Measurements from ENCODE around the gene PRICKLE2.

Gene PRICKLE2

DNA sequence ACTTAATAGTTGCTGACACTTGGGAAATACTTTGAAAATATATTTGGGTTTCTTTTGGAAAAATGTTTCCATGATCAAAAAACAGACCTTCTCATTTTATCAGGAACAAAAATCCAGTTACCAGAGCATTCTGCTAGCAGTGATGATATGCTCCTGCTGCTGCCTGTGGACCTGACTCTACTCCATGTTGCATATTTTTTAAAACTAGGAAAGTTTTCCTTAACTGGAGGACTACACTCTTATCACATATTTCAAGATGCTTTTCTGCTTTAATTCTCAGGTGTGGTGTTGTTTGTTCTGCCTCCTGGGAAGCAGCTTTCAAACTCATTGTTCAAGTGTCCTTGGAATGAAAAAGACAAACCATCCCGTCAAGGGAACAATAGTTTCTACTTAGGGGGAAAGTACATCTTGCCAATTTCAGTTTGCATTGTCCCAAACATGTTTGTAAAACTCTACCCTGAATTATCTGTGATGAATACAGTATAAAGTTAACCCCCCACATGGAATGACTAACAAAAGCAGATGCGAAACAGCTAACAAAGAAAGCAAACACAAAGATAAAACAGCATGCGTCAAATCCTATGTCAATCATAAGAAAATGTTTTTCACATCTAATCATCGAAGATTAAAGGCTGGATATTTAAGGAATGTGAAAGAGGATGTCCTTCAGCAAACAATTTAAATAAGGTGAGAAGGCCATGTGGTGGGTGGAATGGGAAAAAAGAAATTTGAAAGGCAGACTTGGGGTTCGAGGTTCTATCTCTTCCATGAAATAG lies 161.9 kb downstream of the PRICKLE2 start:
- Histone ChIP-seq H3K27ac (ENCODE audit: low read depth, low read length) (no peak overlapping the region), H3K9me3 (ENCODE audit: control insufficient read depth, insufficient read depth, low read length) (no peaks in the 10 kb centered on the region), H3K36me3 (ENCODE audit: control insufficient read depth, low read length) (no peaks in the 10 kb centered on the region), H3K79me2 (ENCODE audit: control insufficient read depth, low read length) (no peaks in the 10 kb centered on the region), H4K20me1 (ENCODE audit: control insufficient read depth, insufficient read depth, low read depth, low read length) (no peaks in the 10 kb centered on the region), H3K4me3 (ENCODE audit: low read length) (no peak overlapping the region), H3K9me2 (replicated peaks; ENCODE audit: control insufficient read depth, low read length) (no peaks in the 10 kb centered on the region), H3F3A (ENCODE audit: control insufficient read depth, insufficient read depth) (no peaks in the 10 kb centered on the region), H3K27me3 (ENCODE audit: control insufficient read depth, low read length) (no peaks in the 10 kb centered on the region), H3K4me2 (ENCODE audit: low read length) (no peak overlapping the region), H3K4me1 (ENCODE audit: control insufficient read depth, low read length) (no peaks in the 10 kb centered on the region)
- TF ChIP-seq, protein P1, sequence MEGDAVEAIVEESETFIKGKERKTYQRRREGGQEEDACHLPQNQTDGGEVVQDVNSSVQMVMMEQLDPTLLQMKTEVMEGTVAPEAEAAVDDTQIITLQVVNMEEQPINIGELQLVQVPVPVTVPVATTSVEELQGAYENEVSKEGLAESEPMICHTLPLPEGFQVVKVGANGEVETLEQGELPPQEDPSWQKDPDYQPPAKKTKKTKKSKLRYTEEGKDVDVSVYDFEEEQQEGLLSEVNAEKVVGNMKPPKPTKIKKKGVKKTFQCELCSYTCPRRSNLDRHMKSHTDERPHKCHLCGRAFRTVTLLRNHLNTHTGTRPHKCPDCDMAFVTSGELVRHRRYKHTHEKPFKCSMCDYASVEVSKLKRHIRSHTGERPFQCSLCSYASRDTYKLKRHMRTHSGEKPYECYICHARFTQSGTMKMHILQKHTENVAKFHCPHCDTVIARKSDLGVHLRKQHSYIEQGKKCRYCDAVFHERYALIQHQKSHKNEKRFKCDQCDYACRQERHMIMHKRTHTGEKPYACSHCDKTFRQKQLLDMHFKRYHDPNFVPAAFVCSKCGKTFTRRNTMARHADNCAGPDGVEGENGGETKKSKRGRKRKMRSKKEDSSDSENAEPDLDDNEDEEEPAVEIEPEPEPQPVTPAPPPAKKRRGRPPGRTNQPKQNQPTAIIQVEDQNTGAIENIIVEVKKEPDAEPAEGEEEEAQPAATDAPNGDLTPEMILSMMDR (IDR thresholded peaks at IDR 0.05; ENCODE audit: low read depth, low read length, poor library complexity, severe bottlenecking), result no peak
- TF ChIP-seq EZH2phosphoT487 (IDR thresholded peaks at IDR 0.05; ENCODE audit: borderline replicate concordance, low read length), result no peak

GRCh38 chr3:64061628-64062027 lies 163.6 kb downstream of the PRICKLE2 start:
- Histone ChIP-seq H3K27ac (ENCODE audit: low read depth, low read length) (no peak overlapping the region), H3K4me1 (ENCODE audit: control insufficient read depth, low read length) (no peaks in the 10 kb centered on the region), H3K4me3 (ENCODE audit: low read length) (no peak overlapping the region), H3K79me2 (ENCODE audit: control insufficient read depth, low read length) (no peaks in the 10 kb centered on the region), H3K9me2 (replicated peaks; ENCODE audit: control insufficient read depth, low read length) (no peaks in the 10 kb centered on the region), H3K4me2 (ENCODE audit: low read length) (no peak overlapping the region), H3K9me3 (ENCODE audit: control insufficient read depth, insufficient read depth, low read length) (no peaks in the 10 kb centered on the region), H3F3A (ENCODE audit: control insufficient read depth, insufficient read depth) (no peaks in the 10 kb centered on the region), H3K27me3 (ENCODE audit: control insufficient read depth, low read length) (no peaks in the 10 kb centered on the region), H4K20me1 (ENCODE audit: control insufficient read depth, insufficient read depth, low read depth, low read length) (no peaks in the 10 kb centered on the region), H3K36me3 (ENCODE audit: control insufficient read depth, low read length) (no peaks in the 10 kb centered on the region)
- TF ChIP-seq, protein P1 (IDR thresholded peaks at IDR 0.05; ENCODE audit: low read depth, low read length, poor library complexity, severe bottlenecking), result no peak
- TF ChIP-seq EZH2phosphoT487 (IDR thresholded peaks at IDR 0.05; ENCODE audit: borderline replicate concordance, low read length), result no peak

- no peaks in the 10 kb centered on the region for H3K36me3 ChIP-seq (ENCODE audit: control insufficient read depth, low read length)
- no peaks in the 10 kb centered on the region for H3K9me2 ChIP-seq (replicated peaks; ENCODE audit: control insufficient read depth, low read length)
- H3F3A ChIP-seq (ENCODE audit: control insufficient read depth, insufficient read depth), result no peaks in the 10 kb centered on the region
- H3K4me2 ChIP-seq (ENCODE audit: low read length), result no peak overlapping the region
- H3K9me3 ChIP-seq (ENCODE audit: control insufficient read depth, insufficient read depth, low read length), result no peaks in the 10 kb centered on the region
- H3K4me3 ChIP-seq (ENCODE audit: low read length), result no peak overlapping the region
- no peaks in the 10 kb centered on the region for H3K79me2 ChIP-seq (ENCODE audit: control insufficient read depth, low read length)
- H4K20me1 ChIP-seq (ENCODE audit: control insufficient read depth, insufficient read depth, low read depth, low read length), result no peaks in the 10 kb centered on the region
- H3K27me3 ChIP-seq (ENCODE audit: control insufficient read depth, low read length), result no peaks in the 10 kb centered on the region
- H3K27ac ChIP-seq (ENCODE audit: low read depth, low read length), result no peak overlapping the region
- H3K4me1 ChIP-seq (ENCODE audit: control insufficient read depth, low read length), result no peaks in the 10 kb centered on the region; the same call in 1 of the 2 replicates
- TF ChIP-seq, protein P1 (IDR thresholded peaks at IDR 0.05; ENCODE audit: low read depth, low read length, poor library complexity, severe bottlenecking), result no peak
- no peak for TF ChIP-seq EZH2phosphoT487 (IDR thresholded peaks at IDR 0.05; ENCODE audit: borderline replicate concordance, low read length)
These were observed 165.6 kb downstream of the PRICKLE2 start for GRCh38 chr3:64059484-64060175.

All from DOHH2 (cell line).